SKM-1 treated with dmso at 0.1 percent for 144 hours (cell line): ENCODE results near the gene LHB.
"Not testable (repeated sequence)": the region's sequence is repeated elsewhere in the genome, so short reads cannot be mapped to it uniquely, and the experiment has no call there.

ENCODE experiments used
- DNase-seq: peaks from one replicate; lab custom pipeline; 2025; ENCODE audit not compliant: unreplicated experiment; lab: John Stamatoyannopoulos, UW

LHB gene

GRCh38 chr19:49038557-49039276, 21.8 kb upstream of the LHB start:
- DNase-seq, result not testable (repeated sequence)

- DNase-seq, result not testable (repeated sequence)
Measured at GRCh38 chr19:49038111-49038510, 21.2 kb upstream of the LHB start.

DNA sequence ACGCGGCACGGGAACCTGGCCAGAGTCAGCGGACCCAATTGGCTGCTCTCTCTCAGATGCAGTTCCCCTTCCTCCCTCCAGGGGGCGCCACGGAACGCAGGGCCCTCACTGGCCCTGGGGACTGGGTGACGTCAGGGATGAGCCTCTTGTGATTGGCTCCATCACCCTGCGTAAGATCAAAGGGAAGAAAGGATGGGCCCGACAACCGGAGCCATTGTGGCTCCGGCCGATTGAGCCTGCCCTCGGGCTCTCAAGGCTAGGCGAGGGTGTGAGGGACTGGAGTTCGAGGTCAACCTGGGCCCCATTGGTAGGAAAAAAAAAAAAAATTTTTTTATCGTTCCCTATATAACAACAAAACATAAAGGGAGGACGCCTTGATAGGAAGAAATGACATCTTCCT, 19.9 kb upstream of the LHB start, which contains the start of gene CGB1:
Gene CGB1, minus strand, starts transcription at position 81 of the 400 bp plus-strand sequence. CDS start 184 bp downstream, outside the sequence.
- not testable (repeated sequence) for DNase-seq

DNA sequence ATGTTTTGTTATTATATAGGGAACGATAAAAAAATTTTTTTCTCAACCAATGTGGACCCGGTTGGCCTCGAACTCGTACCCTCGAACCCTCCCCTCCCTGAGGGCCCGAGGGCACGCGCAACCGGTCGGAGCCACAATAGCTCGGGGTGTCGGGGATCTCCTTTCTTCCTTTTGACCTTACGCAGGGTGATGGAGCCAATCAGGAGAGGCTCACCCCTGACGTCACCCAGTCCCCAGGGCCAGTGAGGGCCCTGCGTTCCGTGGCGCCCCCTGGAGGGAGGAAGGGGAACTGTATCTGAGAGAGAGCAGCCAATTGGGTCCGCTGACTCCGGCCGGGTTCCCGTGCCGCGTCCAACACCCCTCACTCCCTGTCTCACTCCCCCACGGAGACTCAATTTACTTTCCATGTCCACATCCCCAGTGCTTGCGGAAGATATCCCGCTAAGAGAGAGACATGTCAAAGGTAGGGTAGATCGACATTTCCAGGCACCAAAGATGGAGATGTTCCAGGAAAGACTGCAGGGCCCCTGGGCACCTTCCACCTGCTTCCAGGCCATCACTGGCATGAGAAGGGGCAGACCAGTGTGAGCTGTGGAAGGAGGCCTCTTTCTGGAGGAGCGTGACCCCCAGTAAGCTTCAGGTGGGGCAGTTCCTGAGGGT, 14.9 kb upstream of the LHB start, which contains the start of gene CGB2:
Gene CGB2, plus strand, starts transcription at position 249 of the 660 bp plus-strand sequence. Its CDS starts 206 bp downstream, at position 455.
- not testable (repeated sequence) for DNase-seq

DNA sequence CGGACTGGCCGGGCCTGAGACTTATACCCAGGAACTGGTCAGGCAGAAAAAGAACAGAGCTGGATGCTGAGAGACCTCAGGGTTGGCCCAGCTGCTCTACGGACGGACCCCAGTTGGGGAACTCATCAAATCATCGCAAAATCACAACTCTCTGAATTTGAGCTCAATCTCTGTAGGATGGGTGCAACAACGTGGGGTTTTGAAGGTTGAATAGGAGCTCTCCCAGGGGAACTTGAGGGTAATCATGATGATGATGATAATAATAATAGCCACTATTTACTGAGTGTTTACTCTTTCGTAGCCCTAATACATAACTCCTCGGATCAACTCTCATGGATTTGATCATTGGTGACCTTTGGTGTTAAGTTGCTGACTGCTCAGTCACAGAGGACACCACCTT, 13.4 kb upstream of the LHB start:
- not testable (repeated sequence) for DNase-seq

- DNase-seq, result not testable (repeated sequence)
Measured at GRCh38 chr19:49029749-49030148, 12.9 kb upstream of the LHB start.

GRCh38 chr19:49028686-49029085, 11.8 kb upstream of the LHB start:
- not testable (repeated sequence) for DNase-seq

DNA sequence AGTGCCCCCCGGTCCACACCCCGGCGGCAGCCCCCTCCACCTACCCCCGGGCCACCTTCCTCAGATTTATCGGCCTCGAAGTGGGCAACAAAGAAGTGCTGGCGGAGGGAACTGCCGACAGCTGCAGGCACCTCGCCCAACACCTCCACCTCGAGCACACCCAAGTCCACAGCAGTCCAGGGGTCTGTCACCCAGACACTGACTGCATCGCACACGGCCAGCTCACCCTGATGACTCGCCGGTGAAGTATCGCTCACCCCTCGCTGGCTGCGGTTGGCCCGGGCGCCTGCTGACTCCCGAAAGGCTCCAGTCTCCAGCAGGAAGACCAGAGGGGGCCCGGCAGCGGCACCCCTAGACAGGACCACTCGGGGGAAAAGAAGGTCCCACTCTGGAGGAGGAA, 8.7 kb upstream of the LHB start:
- DNase-seq, result not testable (repeated sequence)

DNA sequence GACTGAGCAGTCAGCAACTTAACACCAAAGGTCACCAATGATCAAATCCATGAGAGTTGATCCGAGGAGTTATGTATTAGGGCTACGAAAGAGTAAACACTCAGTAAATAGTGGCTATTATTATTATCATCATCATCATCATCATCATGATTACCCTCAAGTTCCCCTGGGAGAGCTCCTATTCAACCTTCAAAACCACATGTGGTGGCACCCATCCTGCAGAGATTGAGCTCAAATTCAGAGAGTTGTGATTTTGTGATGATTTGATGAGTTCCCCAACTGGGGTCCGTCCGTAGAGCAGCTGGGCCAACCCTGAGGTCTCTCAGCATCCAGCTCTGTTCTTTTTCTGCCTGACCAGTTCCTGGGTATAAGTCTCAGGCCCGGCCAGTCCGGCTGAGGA, 8.2 kb upstream of the LHB start:
- DNase-seq, result not testable (repeated sequence)

DNA sequence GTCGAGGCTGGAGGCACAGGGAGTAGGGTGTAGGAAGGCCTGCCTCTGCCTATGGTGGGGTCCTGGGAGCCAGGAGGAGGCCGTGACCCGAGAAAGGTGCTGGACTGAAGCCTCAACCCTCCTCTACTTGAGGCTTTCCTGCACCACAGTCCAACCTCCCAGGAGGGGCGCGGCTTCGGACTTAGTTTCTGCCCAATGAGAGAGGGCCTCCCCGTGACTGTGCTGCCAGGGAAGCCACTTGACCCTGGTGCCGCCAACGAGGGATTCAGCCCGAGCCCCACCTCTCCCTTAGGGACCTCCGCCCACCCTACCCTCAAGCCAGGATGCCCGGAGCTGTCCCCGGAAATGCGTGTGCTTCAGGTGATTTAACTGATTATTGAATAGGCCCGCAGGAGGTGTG, 7.3 kb upstream of the LHB start, which contains the start of gene CGB3:
Gene CGB3, minus strand, starts transcription at position 101 of the 400 bp plus-strand sequence. CDS start 362 bp downstream, outside the sequence.
- DNase-seq, result not testable (repeated sequence)

DNA sequence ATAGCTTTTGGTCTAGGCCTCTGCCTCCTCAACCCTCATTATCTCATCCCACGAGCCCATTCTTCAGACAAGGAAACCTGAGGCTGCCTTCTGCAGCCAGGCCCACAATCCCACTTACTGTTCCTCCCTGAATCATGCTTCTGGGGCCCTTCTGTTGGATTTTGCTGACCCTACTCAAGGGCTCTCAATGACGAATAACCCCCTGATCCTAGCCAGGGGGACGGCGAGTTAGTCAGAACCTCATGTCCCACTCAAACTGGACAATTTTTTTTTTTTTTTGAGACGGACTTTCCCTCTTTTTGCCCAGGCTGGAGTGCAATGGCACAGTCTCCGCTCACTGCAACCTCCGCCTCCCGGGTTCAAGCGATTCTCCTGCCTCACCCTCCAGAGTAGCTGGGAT, 5.2 kb upstream of the LHB start:
- no peak for DNase-seq

DNA sequence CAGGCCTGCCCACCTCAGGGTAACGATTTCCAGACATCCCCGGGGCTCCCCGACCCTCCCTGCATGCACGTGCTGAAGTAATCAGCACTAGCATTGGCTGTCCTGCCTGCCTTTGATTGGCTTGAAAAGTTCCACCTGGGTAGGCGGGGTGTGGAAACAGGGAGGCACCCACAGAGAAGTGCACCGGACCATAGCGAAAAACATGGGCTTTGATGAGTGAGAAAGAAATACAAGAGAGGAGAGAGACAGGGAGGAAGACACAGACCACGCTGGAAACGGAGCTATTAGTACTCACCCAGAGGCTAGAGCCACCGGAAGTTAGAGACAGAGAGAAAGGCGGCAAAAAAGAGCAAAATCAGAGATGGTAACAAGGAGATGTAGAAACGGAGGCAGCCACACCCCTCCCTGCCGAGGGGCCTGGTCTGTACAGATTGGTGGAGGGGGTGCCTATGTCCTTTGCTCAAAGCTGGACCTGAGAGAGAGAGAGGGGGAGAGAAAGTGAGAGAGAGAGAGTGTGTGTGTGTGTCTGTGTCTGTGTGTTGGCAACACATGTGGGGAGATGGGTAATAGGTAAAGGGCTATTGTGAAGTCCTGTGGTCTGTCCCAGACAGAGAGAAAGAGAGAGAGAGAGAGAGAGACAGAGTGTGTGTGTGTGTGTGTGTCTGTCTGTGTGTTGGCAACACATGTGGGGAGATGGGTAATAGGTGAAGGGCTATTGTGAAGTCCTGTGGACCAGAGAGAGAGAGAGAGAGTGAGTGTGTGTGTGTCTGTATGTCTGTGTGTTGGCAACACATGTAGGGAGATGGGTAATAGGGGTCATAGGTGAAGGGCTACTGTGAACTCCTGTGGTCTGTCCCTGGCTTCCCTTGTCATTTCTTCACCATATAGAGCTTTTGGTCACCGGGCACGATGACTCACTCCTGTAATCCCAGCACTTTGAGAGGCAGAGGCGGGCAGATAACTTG, 4.3 kb upstream of the LHB start:
- DNase-seq, result no peak

GRCh38 chr19:49020342-49020741, 3.5 kb upstream of the LHB start:
- no peak for DNase-seq

DNA sequence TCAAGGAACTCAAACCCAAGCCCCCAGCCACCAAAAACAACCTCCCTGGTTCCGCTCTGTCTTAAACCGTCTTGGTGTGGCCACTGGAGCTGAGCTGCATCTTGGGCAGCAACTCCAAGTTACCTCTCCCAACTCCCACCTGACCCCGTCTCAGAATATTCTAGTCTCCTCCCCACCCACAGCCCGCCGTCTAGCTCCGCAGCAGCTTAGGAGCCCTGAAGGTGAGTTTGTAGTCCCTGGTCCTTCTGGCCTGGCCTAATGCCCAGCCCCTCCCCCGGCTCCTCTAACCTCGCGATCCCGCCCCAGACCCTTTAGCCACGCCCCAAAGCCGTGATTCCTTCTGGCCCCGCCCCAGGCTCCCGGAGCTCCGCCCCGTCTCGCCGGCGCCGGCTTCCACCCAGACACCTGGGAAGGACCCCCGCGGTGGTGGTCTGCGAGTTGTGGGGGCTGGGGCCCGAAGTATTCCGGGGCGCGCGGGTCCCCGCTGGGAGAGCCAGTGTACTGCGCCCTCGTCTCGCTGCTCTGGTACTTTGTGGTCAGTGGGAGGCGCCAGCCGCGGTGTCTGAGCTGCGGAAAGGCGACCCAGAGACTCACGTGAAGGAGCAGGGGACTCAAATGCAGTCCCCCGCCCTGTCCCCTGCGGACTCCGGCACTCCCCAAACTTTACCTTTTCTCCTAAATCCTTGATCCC, 2.5 kb upstream of the LHB start:
- no peak for DNase-seq

GRCh38 chr19:49018388-49019241, 1.7 kb upstream of the LHB start:
- DNase-seq, result not testable (repeated sequence)

DNA sequence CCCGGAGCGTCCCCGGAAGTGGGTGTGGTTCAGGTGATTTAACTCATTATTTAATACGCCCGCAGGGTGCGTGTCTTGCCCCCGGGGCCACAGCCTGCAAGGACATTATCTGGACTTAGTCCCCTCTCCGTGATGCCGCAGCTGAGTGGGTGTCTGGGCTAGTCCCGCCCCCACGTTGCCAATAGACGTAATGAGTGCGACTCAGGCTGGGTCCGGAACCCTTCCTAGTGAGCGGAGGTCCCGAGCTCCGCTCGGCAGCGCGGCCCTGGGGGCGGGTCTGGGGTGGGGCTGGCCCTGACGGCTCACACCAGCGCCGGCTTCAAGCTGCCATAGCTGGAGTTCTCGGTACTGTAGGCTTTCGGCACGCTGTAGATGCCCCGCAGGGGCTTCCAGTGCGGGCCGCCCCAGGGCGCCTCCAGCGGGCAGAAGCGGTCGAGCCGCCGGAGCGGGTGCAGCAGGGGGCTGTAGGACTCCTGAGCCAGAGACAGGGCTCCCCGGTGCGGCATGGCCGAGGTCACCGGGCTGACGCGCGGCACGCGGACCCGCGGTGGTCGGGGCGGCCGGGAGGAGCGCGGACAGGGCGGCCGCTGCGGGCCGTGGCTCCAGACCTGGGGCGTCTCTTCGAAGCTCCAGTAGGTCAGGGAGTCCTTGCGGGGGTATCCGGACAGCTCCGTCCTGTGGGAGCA, 918 bp upstream of the LHB start:
- DNase-seq, result no peak

DNA sequence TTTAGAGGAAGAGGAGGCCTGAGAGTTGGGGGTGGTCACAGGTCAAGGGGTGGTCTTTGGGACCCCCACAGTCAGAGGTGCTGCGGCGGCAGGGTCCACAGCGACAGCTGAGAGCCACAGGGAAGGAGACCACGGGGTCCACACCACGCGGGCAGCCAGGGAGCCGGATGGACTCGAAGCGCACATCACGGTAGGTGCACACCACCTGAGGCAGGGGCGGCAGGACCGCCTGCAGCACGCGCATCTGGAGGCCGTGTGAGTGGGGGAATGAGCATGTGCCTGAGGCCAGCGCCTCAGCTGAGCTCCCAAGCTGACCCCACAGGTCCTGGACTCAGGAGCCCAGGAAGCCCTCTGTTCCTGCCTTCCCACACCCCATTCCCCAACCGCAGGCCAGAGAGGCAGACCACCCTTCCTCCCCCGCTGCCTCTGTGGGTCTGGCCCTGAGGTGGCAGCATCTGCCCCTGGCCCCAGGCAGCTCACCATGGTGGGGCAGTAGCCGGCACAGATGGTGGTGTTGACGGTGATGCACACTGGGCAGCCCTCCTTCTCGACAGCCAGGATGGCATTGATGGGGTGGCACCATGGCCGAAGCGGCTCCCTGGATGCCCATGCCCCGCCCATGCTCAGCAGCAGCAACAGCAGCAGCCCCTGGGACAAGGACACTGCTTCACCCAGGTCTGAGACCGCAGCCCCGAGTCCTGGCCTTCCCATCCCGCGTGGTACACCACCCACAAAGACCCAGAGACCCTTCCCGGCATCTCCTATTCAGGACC, 638 bp downstream of the LHB start:
- no peak for DNase-seq

DNA sequence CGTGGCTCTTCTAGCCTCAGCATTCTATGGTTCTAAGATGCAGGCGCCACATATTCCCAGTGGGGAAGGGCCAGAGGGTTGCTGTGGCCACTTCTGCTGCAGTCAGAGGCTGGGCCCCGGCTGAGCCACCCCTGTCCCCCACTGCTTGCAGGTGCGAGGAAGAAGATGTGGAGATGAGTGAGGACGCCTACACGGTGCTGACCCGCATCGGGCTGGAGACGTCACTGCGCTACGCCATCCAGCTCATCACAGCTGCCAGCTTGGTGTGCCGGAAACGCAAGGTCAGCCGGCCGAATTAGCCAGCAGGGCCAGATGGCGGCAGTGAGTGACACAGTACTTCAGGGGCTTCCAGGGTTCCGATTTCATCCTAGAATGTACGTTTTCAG, 2.0 kb downstream of the LHB start:
- DNase-seq, result no peak
